ENCODE measurements around the gene EIF3D. TPM values are rescaled to one million over a fixed set of nuclear protein-coding genes. Genes with fewer than 3 reads are reported as not detected.

EIF3D gene
- total RNA-seq, 6 experiments from 2014 or later: 34.9 to 141 (median 50.1) TPM

DNA sequence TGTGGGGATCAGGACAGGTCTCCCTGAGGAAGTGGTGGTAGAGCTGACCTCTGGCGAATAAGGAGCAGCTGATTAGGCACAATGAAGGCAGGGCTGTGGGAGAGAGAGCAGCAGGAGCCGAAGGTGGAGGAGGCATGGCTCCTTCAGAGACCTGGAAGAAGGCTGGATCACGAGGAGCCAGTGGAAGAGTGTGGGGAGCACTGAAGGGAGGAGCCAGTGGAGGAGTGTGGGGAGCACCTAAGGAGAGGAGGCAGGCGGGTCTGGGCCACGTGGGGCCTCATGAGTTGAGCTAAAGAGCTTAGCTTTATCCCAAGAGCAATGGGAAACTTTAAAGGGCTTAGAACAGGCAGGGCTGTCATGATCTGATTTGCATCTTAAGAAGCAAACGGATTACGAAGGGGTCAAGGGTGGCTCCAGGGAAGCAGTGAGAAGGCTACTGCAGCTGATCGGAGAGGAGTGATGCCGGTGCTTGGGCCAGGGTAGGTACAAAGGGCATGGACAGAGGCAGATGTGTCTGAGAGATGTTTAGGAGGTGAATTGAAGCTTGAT lies 44.9 kb upstream of the EIF3D start:
- intact Hi-C loops (cut with DNase I): no loop called here
- Histone ChIP-seq H3K4me1 (no peaks in the 10 kb centered on the region), H3K36me3 (no peaks in the 10 kb centered on the region), H3K9me3 (no peaks in the 10 kb centered on the region), H3K27me3 (no peaks in the 10 kb centered on the region), H3K27ac (no peak overlapping the region), H3K4me3 (no peak overlapping the region)
- DNase-seq: no peak
- ATAC-seq: no peak
- TF ChIP-seq, protein P1, sequence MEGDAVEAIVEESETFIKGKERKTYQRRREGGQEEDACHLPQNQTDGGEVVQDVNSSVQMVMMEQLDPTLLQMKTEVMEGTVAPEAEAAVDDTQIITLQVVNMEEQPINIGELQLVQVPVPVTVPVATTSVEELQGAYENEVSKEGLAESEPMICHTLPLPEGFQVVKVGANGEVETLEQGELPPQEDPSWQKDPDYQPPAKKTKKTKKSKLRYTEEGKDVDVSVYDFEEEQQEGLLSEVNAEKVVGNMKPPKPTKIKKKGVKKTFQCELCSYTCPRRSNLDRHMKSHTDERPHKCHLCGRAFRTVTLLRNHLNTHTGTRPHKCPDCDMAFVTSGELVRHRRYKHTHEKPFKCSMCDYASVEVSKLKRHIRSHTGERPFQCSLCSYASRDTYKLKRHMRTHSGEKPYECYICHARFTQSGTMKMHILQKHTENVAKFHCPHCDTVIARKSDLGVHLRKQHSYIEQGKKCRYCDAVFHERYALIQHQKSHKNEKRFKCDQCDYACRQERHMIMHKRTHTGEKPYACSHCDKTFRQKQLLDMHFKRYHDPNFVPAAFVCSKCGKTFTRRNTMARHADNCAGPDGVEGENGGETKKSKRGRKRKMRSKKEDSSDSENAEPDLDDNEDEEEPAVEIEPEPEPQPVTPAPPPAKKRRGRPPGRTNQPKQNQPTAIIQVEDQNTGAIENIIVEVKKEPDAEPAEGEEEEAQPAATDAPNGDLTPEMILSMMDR (IDR thresholded peaks at IDR 0.05): no peak
- no peak for TF ChIP-seq POLR2A (IDR thresholded peaks at IDR 0.05)
- 20% methylated on average over 9 of the region's 9 CpGs for WGBS (ENCODE audit: insufficient coverage, low coverage, low lambda C conversion rate, missing lambda C conversion rate)

DNA sequence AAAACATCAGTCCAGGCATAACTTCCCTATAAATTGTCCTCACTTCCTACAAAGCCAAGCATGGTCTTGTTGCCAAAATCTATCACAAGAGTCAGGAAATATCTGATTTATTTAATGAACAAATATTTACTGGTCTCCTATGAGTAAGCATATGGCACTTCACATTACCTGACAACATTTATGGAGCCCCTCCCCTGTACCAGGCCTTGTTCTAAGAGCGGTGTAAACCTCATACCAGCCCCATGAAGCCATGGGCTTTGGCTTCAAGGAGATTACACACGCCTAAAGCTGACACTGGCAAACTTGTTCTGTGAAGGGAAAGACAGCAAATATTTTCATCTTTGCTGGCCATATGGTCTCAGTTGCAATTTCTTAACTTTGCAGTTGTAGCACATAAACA lies 43.0 kb upstream of the EIF3D start:
- WGBS (ENCODE audit: insufficient coverage, low coverage, low lambda C conversion rate, missing lambda C conversion rate): 88% methylated on average over 2 of the region's 2 CpGs
- TF ChIP-seq POLR2A (IDR thresholded peaks at IDR 0.05): no peak
- TF ChIP-seq, protein P1 (IDR thresholded peaks at IDR 0.05): no peak
- Histone ChIP-seq H3K36me3 (no peaks in the 10 kb centered on the region), H3K4me3 (no peak overlapping the region), H3K9me3 (no peaks in the 10 kb centered on the region), H3K27me3 (no peaks in the 10 kb centered on the region), H3K27ac (no peak overlapping the region), H3K4me1 (no peaks in the 10 kb centered on the region)
- intact Hi-C loops (cut with DNase I): no loop called here
- ATAC-seq (no peak), DNase-seq (no peak)

DNA sequence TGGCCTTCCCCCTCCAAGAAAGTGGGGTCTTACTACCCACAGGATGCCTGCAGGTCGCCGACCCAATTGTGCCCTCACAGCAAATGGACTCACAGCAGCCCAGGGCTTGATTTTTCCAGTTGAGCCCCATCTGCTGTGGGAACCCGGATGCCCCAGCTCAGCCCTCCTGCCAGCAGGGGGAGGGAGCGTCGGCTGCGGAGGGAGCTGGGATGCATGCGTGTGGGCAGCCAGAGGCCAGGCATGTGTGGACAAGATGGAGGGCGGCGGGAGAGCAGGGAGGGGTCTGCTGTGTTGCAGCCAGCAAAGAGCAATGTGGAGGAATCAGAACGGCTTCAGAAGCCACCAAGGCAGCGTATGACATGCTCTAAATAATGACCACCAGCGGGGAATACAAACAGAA lies 41.0 kb upstream of the EIF3D start:
- intact Hi-C loops (cut with DNase I): no loop called here
- Histone ChIP-seq H3K9me3 (no peaks in the 10 kb centered on the region), H3K36me3 (no peaks in the 10 kb centered on the region), H3K27ac (no peak overlapping the region), H3K4me1 (no peaks in the 10 kb centered on the region), H3K4me3 (no peak overlapping the region), H3K27me3 (no peaks in the 10 kb centered on the region)
- ATAC-seq (no peak), DNase-seq (no peak)
- no peak for TF ChIP-seq POLR2A (IDR thresholded peaks at IDR 0.05)
- TF ChIP-seq, protein P1 (IDR thresholded peaks at IDR 0.05): no peak
- 23% methylated on average over 6 of the region's 12 CpGs for WGBS (ENCODE audit: insufficient coverage, low coverage, low lambda C conversion rate, missing lambda C conversion rate)

DNA sequence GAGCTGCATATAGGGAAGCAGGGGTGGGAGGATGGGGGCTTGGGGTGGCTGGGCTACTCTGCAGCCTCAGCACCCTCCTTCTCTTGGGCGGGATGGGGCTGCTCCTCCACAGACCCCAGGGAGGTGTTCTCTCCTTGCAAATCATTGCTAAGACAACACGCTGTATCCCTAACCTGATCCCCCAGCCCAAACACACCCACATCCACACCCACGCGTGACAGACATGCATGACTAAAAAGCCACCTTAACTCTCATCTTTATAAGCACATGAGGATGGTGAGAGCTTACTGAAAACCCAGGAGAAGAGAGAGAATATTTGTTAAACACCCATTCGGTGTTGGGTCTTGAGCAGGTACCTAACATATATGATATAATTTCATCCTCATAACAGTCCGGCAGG lies 39.9 kb upstream of the EIF3D start:
- no peaks in the 10 kb centered on the region for H3K4me1 ChIP-seq
- 65% methylated on average over 6 of the region's 6 CpGs for WGBS (ENCODE audit: insufficient coverage, low coverage, low lambda C conversion rate, missing lambda C conversion rate)
- ATAC-seq: no peak
- H3K36me3 ChIP-seq: no peaks in the 10 kb centered on the region
- no peaks in the 10 kb centered on the region for H3K27me3 ChIP-seq
- intact Hi-C loops (cut with DNase I): no loop called here
- no peak for TF ChIP-seq POLR2A (IDR thresholded peaks at IDR 0.05)
- TF ChIP-seq, protein P1 (IDR thresholded peaks at IDR 0.05): no peak
- H3K9me3 ChIP-seq: no peaks in the 10 kb centered on the region
- no peak for DNase-seq
- H3K27ac ChIP-seq: no peak overlapping the region
- no peak overlapping the region for H3K4me3 ChIP-seq

DNA sequence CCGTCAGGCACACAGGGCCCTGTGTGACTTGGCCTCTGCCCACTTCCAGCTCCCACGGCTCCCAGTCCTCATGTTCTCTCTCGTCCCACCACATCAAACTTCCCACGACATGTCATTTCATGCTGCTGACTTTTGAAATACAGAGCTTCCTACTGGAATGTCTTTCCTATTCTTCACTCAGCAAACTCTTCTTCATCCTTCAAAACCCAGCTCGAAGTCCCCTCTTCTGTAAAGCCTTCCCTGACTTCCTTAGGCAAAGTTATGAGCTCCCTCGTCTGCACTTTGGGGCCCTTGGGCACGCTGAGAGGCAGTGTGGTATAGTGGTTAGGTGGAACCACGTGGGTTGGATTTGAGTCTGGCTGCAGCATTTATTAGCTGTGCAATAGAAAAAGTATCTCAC lies 37.8 kb upstream of the EIF3D start:
- 52% methylated on average over 8 of the region's 8 CpGs for WGBS (ENCODE audit: insufficient coverage, low coverage, low lambda C conversion rate, missing lambda C conversion rate)
- no peaks in the 10 kb centered on the region for H3K36me3 ChIP-seq
- DNase-seq: no peak
- H3K27ac ChIP-seq: no peak overlapping the region
- H3K27me3 ChIP-seq: peaks cover 0 to 7% of the 10 kb centered on the region in 2 donors
- H3K4me3 ChIP-seq: no peak overlapping the region
- no peak for ATAC-seq
- intact Hi-C loops (cut with DNase I): no loop called here
- no peaks in the 10 kb centered on the region for H3K9me3 ChIP-seq
- H3K4me1 ChIP-seq: no peaks in the 10 kb centered on the region
- no peak for TF ChIP-seq POLR2A (IDR thresholded peaks at IDR 0.05)
- TF ChIP-seq, protein P1 (IDR thresholded peaks at IDR 0.05): no peak

Data from right lobe of liver (tissue), 6 donors.